Measurements from ENCODE around the gene EEF1AKMT1.
"Not testable (repeated sequence)": the region's sequence is repeated elsewhere in the genome, so short reads cannot be mapped to it uniquely, and the experiment has no call there.

Gene EEF1AKMT1

GRCh38 chr13:20686167-20686566, 87.6 kb downstream of the EEF1AKMT1 start:
- no peak overlapping the region for H3K27ac Mint-ChIP-seq
- H3K27me3 Mint-ChIP-seq (ENCODE audit: low read depth, poor library complexity), result no peaks in the 10 kb centered on the region
- no peaks in the 10 kb centered on the region for H3K9me3 Mint-ChIP-seq
- no peak for TF ChIP-seq CTCF (IDR thresholded peaks at IDR 0.05)
- no peaks in the 10 kb centered on the region for H3K36me3 Mint-ChIP-seq (ENCODE audit: low read depth)
- no peak for DNase-seq
- peaks cover 20% of the 10 kb centered on the region for H3K4me1 Mint-ChIP-seq
- H3K4me3 Mint-ChIP-seq, result no peak overlapping the region

- Mint-ChIP-seq H3K27ac (no peak overlapping the region), H3K4me1 (peaks cover 20% of the 10 kb centered on the region), H3K4me3 (no peak overlapping the region), H3K9me3 (no peaks in the 10 kb centered on the region), H3K36me3 (ENCODE audit: low read depth) (no peaks in the 10 kb centered on the region), H3K27me3 (ENCODE audit: low read depth, poor library complexity) (no peaks in the 10 kb centered on the region)
- DNase-seq, result peak; percentile 18
- TF ChIP-seq CTCF (IDR thresholded peaks at IDR 0.05), result no peak
These were observed 88.7 kb downstream of the EEF1AKMT1 start for GRCh38 chr13:20685092-20685491.

- H3K4me1 Mint-ChIP-seq, result peaks cover 20% of the 10 kb centered on the region
- H3K27me3 Mint-ChIP-seq (ENCODE audit: low read depth, poor library complexity), result no peaks in the 10 kb centered on the region
- no peaks in the 10 kb centered on the region for H3K36me3 Mint-ChIP-seq (ENCODE audit: low read depth)
- no peak for TF ChIP-seq CTCF (IDR thresholded peaks at IDR 0.05)
- no peak for DNase-seq
- H3K9me3 Mint-ChIP-seq, result no peaks in the 10 kb centered on the region
- H3K4me3 Mint-ChIP-seq, result no peak overlapping the region
- H3K27ac Mint-ChIP-seq, result peak overlapping the region; percentile 46
These were observed 89.2 kb downstream of the EEF1AKMT1 start for GRCh38 chr13:20684546-20684945.

GRCh38 chr13:20684041-20684440, 89.7 kb downstream of the EEF1AKMT1 start:
- DNase-seq, result no peak
- Mint-ChIP-seq H3K4me1 (peaks cover 20% of the 10 kb centered on the region), H3K4me3 (no peak overlapping the region), H3K36me3 (ENCODE audit: low read depth) (no peaks in the 10 kb centered on the region), H3K27ac (no peak overlapping the region), H3K9me3 (no peaks in the 10 kb centered on the region), H3K27me3 (ENCODE audit: low read depth, poor library complexity) (no peaks in the 10 kb centered on the region)
- TF ChIP-seq CTCF (IDR thresholded peaks at IDR 0.05), result no peak

- H3K9me3 Mint-ChIP-seq, result no peaks in the 10 kb centered on the region
- peaks cover 15% of the 10 kb centered on the region for H3K4me1 Mint-ChIP-seq
- H3K36me3 Mint-ChIP-seq (ENCODE audit: low read depth), result no peaks in the 10 kb centered on the region
- H3K27me3 Mint-ChIP-seq (ENCODE audit: low read depth, poor library complexity), result peaks cover 3% of the 10 kb centered on the region
- H3K4me3 Mint-ChIP-seq, result no peak overlapping the region
- no peak for TF ChIP-seq CTCF (IDR thresholded peaks at IDR 0.05)
- H3K27ac Mint-ChIP-seq, result no peak overlapping the region
- DNase-seq, result no peak
These were observed 91.7 kb downstream of the EEF1AKMT1 start for GRCh38 chr13:20682061-20682460.

- not testable (repeated sequence) for DNase-seq; H3K27ac Mint-ChIP-seq; H3K27me3 Mint-ChIP-seq (ENCODE audit: low read depth, poor library complexity); H3K4me3 Mint-ChIP-seq; H3K36me3 Mint-ChIP-seq (ENCODE audit: low read depth); H3K4me1 Mint-ChIP-seq; H3K9me3 Mint-ChIP-seq
These were observed 92.3 kb downstream of the EEF1AKMT1 start for GRCh38 chr13:20681481-20681880.

All from nephron progenitor cell (in vitro differentiated cells).